T-helper 9 cell (primary cell): Measurements from ENCODE around the gene PDZD2.

ENCODE experiments used
- DNase-seq: peaks from one replicate; pipeline ENCODE4 v3.0.0-alpha.2; 2020

PDZD2 gene

DNA sequence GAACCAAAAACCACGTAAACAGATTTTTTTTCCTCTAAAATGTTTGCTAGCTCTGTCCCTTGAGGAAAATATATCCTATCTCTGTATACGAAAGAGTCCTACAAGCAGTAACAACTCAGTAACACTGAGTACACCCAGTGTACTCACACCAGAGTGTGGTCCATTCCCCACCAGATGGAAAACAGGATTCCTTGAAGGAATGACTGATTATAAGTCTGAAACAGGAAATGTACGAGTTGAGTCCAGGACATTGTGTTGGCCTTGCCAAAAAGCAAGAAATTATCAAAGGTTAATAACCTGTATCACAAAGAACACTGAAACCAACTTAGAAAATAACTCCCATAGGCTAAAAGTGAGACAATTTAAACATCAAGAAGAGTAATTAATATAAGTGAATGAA lies 514.8 kb downstream of the PDZD2 start:
- DNase-seq: no peak

- no peak for DNase-seq
These were observed 516.3 kb downstream of the PDZD2 start for GRCh38 chr5:32155211-32155610.

- no peak for DNase-seq
These were observed 517.7 kb downstream of the PDZD2 start for GRCh38 chr5:32156635-32157034.

DNA sequence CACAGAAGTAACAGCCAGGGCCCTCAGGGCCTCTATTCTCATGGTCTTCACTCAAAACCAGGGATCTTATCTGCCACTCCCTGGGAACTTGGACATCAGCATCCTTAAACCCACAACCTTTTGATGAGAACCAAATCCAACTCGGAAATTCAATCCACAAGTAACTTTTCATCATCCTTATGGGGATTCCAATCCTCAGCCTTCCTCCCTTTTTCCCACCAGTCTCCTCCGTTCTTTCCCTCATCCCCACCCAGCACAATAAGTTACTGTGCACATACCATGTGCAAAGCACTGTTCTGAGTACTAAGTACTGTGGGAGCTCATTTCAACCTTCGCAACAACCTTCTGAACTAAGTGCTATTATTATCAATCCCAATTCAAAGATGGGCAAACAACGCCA lies 518.1 kb downstream of the PDZD2 start:
- DNase-seq: no peak

DNA sequence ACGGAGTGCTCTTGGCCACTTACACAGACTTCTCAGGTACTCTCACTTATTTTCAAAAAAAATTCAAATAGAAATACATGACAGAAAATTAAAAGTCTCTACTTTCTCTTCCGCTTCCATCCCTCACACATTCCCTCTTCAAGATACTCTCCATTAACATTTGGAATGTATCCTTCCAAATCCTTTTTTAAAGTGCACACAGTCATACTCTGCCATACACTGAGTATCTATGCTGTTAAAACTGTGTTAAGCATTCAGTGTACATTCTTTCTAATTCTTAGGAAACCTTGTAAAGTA lies 519.7 kb downstream of the PDZD2 start:
- DNase-seq: no peak

DNA sequence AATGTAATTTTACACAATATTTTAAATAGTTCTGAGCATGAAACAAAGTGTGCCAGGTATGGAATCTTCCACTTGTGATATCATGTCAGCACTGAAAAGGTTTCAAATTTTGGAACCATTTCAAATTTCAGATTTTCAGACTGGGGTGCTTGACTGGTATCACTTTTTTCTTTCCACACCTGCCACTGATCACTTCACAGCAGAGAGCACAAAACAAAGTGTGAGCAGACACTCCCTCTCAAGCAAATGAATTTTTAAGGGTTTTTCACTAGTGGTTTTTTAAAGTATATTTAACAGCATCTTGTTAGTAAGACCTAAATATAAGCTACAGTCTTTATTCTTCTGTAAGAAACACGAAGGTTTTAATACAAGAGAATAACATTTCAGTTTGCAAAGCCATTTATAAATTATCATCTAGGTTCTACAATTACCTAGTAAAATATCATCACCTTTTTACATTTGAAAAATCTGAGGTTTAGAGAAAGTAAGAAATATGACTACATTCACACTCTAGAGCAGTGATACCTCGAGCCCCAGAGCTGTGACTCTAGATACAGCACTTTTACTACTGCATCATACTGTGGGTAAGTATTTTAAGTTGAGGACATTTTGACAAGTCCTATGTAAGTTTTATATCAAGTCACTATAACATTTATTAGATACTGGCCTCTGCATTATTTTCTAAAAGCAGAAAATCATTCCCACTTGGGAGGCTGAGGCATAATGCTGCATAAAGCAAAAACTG lies 520.6 kb downstream of the PDZD2 start:
- no peak for DNase-seq

DNA sequence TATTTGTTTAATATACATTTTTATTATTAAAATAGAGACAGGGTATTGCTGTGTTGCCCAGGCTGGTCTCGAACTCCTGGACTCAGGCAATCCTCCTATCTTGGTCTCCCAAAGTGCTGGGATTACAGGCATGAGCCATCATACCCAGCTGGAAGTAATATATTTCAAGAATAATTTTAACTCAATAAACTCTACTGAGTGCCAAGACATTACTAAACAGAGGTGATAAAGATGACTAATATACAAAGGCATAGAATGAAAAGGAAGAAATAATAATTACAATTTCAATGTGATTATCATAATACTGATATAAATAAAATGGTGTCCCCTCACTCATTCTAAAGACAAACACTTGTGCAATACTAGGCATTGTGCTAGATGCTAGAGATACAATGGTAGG lies 521.3 kb downstream of the PDZD2 start:
- no peak for DNase-seq
